Measurements from ENCODE around the gene ADCK2.

- TF ChIP-seq, protein P1, sequence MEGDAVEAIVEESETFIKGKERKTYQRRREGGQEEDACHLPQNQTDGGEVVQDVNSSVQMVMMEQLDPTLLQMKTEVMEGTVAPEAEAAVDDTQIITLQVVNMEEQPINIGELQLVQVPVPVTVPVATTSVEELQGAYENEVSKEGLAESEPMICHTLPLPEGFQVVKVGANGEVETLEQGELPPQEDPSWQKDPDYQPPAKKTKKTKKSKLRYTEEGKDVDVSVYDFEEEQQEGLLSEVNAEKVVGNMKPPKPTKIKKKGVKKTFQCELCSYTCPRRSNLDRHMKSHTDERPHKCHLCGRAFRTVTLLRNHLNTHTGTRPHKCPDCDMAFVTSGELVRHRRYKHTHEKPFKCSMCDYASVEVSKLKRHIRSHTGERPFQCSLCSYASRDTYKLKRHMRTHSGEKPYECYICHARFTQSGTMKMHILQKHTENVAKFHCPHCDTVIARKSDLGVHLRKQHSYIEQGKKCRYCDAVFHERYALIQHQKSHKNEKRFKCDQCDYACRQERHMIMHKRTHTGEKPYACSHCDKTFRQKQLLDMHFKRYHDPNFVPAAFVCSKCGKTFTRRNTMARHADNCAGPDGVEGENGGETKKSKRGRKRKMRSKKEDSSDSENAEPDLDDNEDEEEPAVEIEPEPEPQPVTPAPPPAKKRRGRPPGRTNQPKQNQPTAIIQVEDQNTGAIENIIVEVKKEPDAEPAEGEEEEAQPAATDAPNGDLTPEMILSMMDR (IDR thresholded peaks at IDR 0.05; ENCODE audit: low read length) = peak; percentile 49; the same call in 1 of the 2 replicates
- no peak for TF ChIP-seq EZH2 (IDR thresholded peaks at IDR 0.05; ENCODE audit: borderline replicate concordance, low read length)
These were observed 27.4 kb upstream of the ADCK2 start for GRCh38 chr7:140645166-140645900.
